Panc1 (cell line): ENCODE data around the gene UBC.

Experiments
- CTCF ChIP-seq: fragments of 450-650 bp; IDR thresholded peaks from 2 replicates; pipeline ENCODE4 v1.5.1; 2017; ENCODE audit warnings: mild to moderate bottlenecking
- POLR2AphosphoS5 ChIP-seq: IDR thresholded peaks from 2 replicates; pipeline ENCODE4 v1.6.1; 2012; ENCODE audit warnings: mild to moderate bottlenecking, low read depth, low read length, moderate library complexity
- TCF7L2 ChIP-seq: IDR thresholded peaks from 2 replicates; pipeline ENCODE4 v1.6.1; 2011; ENCODE audit warnings: mild to moderate bottlenecking, low read depth, low read length, inconsistent platforms

- TF ChIP-seq CTCF: no peak
- no peak; the same call in 1 of the 2 replicates for TF ChIP-seq POLR2AphosphoS5
- no peak for TF ChIP-seq TCF7L2
These were observed 38.4 kb upstream of the UBC start for GRCh38 chr12:124952801-124953200.
